Measurements from ENCODE around the gene PROSER1.
A peak's percentile ranks its signal among the peaks of the same experiment; 100 is the strongest.
"Not testable (repeated sequence)": the region's sequence is repeated elsewhere in the genome, so short reads cannot be mapped to it uniquely, and the experiment has no call there.

The PROSER1 gene

DNA sequence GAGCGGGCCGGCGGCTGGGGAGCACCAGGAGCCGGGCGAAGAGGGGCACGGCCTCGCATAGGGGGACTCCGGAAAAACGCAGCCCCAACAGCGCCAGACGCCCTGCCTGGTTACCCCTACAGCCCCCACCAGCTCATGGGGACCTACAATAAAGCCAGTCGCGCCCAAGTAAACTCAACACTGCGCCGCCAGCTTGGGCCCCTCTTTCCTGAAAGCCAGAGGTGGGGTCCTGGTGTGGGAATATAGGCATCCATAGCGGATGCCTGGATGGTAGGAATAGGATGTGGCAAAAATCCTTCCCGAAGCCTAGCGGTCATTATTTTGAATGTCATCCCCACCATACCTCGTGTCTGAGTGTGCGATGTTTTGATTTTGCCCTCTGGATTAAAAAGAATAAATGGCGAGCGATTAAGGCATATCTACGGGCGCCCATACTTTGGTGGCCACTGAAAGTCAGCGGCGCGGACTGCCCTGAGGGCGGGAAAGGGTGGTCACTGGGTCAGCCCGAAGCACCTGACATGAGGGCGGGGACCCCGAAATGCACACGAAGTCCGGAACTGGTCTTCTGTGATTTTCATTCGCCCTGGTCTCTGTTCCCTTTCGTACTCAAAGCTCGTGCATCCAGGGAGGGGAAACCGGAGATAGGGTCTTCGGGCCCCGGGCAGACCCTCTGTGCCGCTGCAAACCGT, at the start of gene PROSER1, which contains the start of gene NHLRC3:
Gene PROSER1, minus strand, starts transcription at position 210 of the 689 bp plus-strand sequence. CDS start 847 bp downstream, outside the sequence.
Gene NHLRC3, plus strand, starts transcription at position 577 of the 689 bp plus-strand sequence. CDS start 184 bp downstream, outside the sequence.
- H3K36me3 Mint-ChIP-seq, result no peaks in the 10 kb centered on the region
- H3K4me3 Mint-ChIP-seq, result peak within 1 kb of the TSS; percentile 99
- no peaks in the 10 kb centered on the region for H3K27me3 Mint-ChIP-seq
- H3K4me1 Mint-ChIP-seq (ENCODE audit: low read depth), result peaks cover 53% of the 10 kb centered on the region
- peak within 1 kb of the TSS; percentile 99 for H3K27ac Mint-ChIP-seq
- H3K9me3 Mint-ChIP-seq (ENCODE audit: low read depth), result no peaks in the 10 kb centered on the region

DNA sequence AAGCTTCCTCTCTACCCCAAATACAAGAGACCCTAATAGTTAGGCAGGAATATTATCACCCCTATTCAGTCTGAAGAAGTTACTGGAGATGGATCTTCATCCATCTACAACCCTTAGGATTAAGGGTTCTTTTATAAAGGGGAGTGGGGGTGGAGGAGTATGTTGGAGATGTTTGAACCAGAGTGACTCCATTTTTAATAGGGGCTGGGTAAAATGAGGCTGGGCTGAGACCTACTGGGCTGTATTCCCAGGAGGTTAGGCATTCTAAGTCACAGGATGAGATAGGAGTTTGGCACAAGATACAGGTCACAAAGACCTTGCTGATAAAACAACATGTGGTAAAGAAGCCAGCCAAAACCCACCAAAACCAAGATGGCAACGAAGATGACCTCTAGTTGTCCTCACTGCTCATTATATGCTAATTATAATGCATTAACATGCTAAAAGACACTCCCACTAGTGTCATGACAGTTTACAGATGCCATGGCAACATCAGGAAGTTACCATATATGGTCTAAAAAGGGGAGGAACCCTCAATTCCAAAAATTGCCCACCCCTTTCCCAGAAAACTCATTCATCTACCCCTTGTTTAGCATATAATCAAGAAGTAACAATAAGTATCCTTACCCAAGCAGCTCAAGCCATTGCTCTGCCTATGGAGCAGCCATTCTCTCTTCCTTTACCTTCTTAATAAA, 48.5 kb upstream of the PROSER1 start:
- H3K4me3 Mint-ChIP-seq; H3K27me3 Mint-ChIP-seq; H3K36me3 Mint-ChIP-seq; H3K27ac Mint-ChIP-seq; H3K9me3 Mint-ChIP-seq (ENCODE audit: low read depth); H3K4me1 Mint-ChIP-seq (ENCODE audit: low read depth): not testable (repeated sequence)

DNA sequence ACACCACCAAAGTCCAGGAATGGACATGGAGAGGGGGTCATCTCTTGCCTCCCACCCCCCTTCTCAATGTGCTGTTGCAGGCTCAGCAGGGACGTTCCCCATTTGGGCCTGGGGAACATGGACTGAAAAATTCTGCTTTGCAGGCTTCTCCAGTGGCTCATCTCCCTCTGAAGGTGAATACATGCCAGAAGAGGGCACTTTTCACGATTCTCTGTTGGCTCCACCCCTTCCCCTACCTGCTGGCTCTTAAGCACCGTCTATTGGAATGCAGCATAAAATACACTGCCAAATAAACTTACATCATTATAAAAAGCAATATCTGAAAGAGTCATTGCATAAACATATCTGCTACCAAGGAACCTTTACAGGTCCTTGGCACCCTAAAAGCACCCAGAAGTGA, 36.1 kb upstream of the PROSER1 start:
- H3K27ac Mint-ChIP-seq, result no peak overlapping the region
- no peak overlapping the region for H3K4me3 Mint-ChIP-seq
- peaks cover 31% of the 10 kb centered on the region for H3K27me3 Mint-ChIP-seq
- peaks cover 14% of the 10 kb centered on the region for H3K9me3 Mint-ChIP-seq (ENCODE audit: low read depth)
- H3K36me3 Mint-ChIP-seq, result no peaks in the 10 kb centered on the region
- no peaks in the 10 kb centered on the region for H3K4me1 Mint-ChIP-seq (ENCODE audit: low read depth)

DNA sequence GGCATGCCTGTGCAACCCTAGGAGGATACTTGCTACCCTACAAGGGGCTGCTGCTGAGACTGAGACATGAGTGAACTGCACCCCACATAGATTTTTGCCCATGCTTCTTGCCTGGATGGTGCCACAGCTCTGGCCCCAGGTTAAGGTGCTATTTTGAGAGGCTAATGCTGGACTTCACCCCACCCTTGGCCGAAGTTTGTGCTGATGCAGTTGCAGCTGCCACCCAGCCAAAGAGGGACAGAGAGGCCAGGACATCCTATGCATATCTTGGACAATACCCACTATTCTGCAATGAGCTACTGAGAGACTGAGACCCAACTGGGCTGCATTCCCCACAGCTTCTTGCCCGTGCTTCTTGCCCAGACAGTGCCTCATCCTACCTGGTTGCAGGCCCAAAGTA, 35.0 kb upstream of the PROSER1 start:
- Mint-ChIP-seq H3K4me3 (no peak overlapping the region), H3K27ac (no peak overlapping the region), H3K27me3 (peaks cover 31% of the 10 kb centered on the region), H3K4me1 (ENCODE audit: low read depth) (no peaks in the 10 kb centered on the region), H3K9me3 (ENCODE audit: low read depth) (peaks cover 14% of the 10 kb centered on the region), H3K36me3 (no peaks in the 10 kb centered on the region)

DNA sequence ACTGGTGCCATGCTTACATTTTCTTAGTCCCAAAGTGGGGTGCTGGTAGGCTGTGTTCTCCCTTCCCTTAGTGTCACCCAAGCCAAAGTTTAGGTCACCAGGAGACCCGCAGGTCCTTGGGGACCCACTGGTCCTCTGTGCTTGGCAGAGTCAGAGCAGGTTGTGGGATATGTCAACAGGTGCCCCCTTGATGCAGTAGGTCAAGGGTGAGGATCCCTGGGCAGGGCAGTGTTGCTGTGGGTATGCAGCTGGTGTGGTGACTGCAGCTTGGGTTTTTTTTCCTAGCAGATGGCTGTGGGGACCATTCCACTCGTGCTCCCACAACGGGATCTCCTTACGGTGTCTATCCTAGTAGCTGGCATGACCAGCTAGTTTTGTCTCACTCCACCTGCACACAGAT, 24.1 kb upstream of the PROSER1 start:
- H3K9me3 Mint-ChIP-seq (ENCODE audit: low read depth), result no peaks in the 10 kb centered on the region
- H3K36me3 Mint-ChIP-seq, result peaks cover 18% of the 10 kb centered on the region
- H3K27ac Mint-ChIP-seq, result no peak overlapping the region
- H3K4me3 Mint-ChIP-seq, result no peak overlapping the region
- H3K27me3 Mint-ChIP-seq, result no peaks in the 10 kb centered on the region
- peaks cover 26% of the 10 kb centered on the region for H3K4me1 Mint-ChIP-seq (ENCODE audit: low read depth)

DNA sequence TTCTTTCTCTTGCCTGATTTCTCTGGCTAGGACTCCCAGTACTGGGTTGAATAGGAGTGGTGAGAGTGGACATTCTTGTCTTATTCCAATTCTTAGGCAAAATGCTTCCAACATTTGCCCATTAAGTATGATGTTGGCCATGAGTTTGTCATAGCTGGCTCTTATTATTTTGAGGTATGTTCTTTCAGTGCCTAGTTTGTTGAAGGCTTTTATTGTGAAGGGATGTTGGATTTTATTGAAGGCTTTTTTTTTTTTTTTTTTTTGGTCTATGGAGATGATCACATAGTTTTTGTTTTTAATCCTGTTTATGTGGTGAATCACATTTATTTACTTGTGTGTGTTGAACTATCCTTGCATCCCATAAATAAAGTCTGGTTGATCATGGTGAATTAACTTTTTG, 20.2 kb upstream of the PROSER1 start:
- H3K27me3 Mint-ChIP-seq, result no peaks in the 10 kb centered on the region
- H3K4me3 Mint-ChIP-seq, result no peak overlapping the region
- H3K27ac Mint-ChIP-seq, result no peak overlapping the region
- H3K4me1 Mint-ChIP-seq (ENCODE audit: low read depth), result peaks cover 39% of the 10 kb centered on the region
- H3K9me3 Mint-ChIP-seq (ENCODE audit: low read depth), result no peaks in the 10 kb centered on the region
- peaks cover 14% of the 10 kb centered on the region for H3K36me3 Mint-ChIP-seq

DNA sequence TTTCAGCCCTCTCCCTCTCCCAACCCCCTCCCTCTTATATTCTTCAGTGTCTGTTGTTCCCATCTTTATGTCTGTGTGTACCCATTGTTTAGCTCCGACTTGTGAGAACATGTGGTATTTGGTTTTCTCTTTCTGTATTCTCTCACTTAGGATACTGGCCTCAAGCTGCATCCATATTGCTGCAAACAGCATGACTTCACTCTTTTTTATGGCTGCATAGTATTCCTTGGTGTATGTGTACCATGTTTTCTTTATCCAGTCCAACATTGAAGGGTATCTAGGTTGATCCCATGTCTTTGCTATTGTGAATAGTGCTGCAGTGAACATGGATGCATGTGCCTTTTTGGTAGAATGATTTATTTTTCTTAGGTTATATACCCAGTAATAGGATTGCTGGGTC, 18.1 kb upstream of the PROSER1 start:
- Mint-ChIP-seq H3K27me3 (no peaks in the 10 kb centered on the region), H3K4me1 (ENCODE audit: low read depth) (peaks cover 45% of the 10 kb centered on the region), H3K27ac (no peak overlapping the region), H3K36me3 (peaks cover 14% of the 10 kb centered on the region), H3K9me3 (ENCODE audit: low read depth) (no peaks in the 10 kb centered on the region), H3K4me3 (no peak overlapping the region)

DNA sequence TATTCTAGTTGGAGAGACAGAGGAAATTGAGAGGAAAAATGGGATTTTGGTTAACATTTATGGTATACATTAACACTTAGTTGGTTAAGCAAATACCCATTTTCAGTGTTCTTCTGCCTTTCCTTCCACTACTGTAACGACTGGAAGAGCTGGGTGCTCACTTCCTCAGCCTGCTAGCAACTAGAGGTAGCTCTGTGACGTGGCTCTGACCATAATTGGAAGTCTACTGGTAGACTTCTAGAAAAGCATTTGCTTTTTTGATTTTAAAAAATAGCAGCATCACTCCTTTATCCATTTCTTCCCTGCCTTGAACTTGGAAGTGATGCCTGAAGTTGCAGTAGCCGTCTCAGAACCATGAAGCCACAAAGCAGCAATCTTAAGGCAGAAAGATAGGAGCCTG, 16.2 kb upstream of the PROSER1 start:
- Mint-ChIP-seq H3K4me3 (no peak overlapping the region), H3K27me3 (no peaks in the 10 kb centered on the region), H3K27ac (no peak overlapping the region), H3K4me1 (ENCODE audit: low read depth) (peaks cover 38% of the 10 kb centered on the region), H3K9me3 (ENCODE audit: low read depth) (no peaks in the 10 kb centered on the region), H3K36me3 (peaks cover 9% of the 10 kb centered on the region)

DNA sequence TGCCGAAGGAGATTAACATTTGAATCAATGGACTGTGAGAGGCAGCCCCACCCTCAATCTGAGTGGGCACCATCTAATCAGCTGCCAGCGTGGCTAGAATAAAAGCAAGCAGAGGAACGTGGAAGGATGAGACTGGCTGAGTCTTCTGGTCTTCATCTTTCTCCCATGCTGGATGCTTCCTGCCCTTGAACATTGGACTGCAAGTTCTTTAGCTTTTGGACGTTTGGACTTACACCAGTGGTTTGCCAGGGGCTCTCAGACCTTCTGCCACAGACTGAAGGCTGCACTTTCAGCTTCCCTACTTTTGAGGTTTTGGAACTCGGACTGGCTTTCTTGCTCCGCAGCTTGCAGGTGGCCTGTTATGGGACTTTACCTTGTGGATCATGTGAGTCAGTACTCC, 15.1 kb upstream of the PROSER1 start:
- H3K9me3 Mint-ChIP-seq (ENCODE audit: low read depth), result no peaks in the 10 kb centered on the region
- H3K4me1 Mint-ChIP-seq (ENCODE audit: low read depth), result peaks cover 28% of the 10 kb centered on the region
- H3K27ac Mint-ChIP-seq, result no peak overlapping the region
- no peaks in the 10 kb centered on the region for H3K27me3 Mint-ChIP-seq
- no peak overlapping the region for H3K4me3 Mint-ChIP-seq
- peaks cover 9% of the 10 kb centered on the region for H3K36me3 Mint-ChIP-seq

DNA sequence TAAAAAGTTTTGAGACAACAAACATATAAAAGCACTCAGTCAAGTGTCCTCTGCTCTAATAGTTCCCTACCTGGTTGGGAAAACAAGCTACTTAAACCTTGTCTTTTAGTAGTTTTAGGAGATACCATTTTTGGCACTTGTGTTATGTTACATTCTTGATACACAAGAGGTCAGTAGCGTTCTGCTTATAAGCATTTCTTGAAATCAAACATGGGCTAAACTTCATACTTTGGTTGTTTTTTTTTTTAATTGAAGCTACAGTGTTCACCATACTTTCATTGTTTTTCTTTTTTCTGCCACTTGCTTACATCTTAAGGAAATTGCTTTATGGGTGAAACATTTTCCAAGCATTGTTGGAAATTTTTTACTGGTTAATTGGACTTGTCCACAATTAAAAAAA, 13.3 kb upstream of the PROSER1 start:
- peaks cover 4% of the 10 kb centered on the region for H3K36me3 Mint-ChIP-seq
- H3K9me3 Mint-ChIP-seq (ENCODE audit: low read depth), result no peaks in the 10 kb centered on the region
- H3K4me3 Mint-ChIP-seq, result no peak overlapping the region
- no peaks in the 10 kb centered on the region for H3K27me3 Mint-ChIP-seq
- peak overlapping the region; percentile 28 for H3K27ac Mint-ChIP-seq
- peaks cover 16% of the 10 kb centered on the region for H3K4me1 Mint-ChIP-seq (ENCODE audit: low read depth)

DNA sequence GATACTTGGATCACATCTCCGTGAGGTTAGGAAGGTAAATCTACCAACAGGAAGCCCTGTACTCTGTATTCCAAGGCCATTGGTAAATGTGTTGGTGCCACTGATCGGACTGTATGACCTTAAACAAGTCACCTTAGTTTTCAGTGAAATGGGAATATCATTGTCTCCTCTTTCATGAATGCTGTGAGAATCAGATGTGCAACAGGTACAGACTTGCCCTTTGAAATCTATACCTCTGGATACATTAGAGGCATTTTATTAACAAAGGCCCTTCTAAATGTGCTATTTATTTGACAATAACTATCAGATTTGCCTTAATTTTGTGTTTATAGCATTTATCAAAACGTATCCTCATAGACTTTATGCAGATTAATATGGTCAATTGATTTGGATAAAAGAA, 11.4 kb upstream of the PROSER1 start:
- Mint-ChIP-seq H3K27ac (peak overlapping the region; percentile 61), H3K36me3 (no peaks in the 10 kb centered on the region), H3K4me3 (no peak overlapping the region), H3K27me3 (no peaks in the 10 kb centered on the region), H3K4me1 (ENCODE audit: low read depth) (peaks cover 14% of the 10 kb centered on the region), H3K9me3 (ENCODE audit: low read depth) (no peaks in the 10 kb centered on the region)

DNA sequence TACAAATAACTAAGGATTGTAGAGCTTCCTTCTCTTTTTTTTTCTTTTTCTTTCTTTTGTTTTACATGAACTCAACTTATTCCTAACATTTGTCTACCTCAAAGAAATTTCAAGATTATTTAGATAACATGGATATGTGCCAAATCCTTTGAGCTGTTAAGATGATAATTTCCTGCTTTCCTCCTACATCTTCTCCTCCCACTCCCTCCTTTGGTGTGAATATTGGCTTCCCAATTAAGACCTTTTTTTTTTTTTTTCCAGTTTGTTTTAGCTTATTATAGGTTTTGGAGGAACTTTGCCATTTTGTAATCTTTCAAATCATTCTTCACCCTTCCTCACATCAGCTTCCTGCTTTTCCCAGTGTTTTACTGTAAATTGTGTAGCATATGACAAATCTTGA, 10.9 kb upstream of the PROSER1 start:
- Mint-ChIP-seq H3K4me3 (no peak overlapping the region), H3K36me3 (no peaks in the 10 kb centered on the region), H3K9me3 (ENCODE audit: low read depth) (no peaks in the 10 kb centered on the region), H3K27me3 (no peaks in the 10 kb centered on the region), H3K27ac (peak overlapping the region; percentile 61), H3K4me1 (ENCODE audit: low read depth) (peaks cover 9% of the 10 kb centered on the region)

DNA sequence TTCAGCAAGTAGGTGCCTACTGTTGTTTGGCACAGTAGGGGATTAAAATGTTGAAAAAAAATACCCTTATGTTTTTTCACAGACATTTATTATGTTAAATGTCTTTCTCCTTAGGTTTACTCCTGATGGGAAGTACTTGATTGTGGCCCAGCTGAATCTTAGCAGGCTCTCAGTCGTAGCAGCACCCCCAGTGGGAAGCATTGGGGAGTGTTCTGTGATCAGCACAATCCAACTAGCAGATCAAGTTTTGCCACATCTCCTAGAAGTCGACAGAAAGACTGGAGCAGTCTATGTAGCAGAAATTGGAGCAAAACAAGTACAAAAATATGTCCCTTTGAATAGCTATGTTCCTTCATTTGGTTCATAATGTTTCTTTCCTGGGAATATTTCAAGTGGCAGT, 9.7 kb upstream of the PROSER1 start:
- Mint-ChIP-seq H3K4me3 (no peak overlapping the region), H3K27me3 (no peaks in the 10 kb centered on the region), H3K4me1 (ENCODE audit: low read depth) (peaks cover 6% of the 10 kb centered on the region), H3K9me3 (ENCODE audit: low read depth) (no peaks in the 10 kb centered on the region), H3K36me3 (no peaks in the 10 kb centered on the region), H3K27ac (no peak overlapping the region)

DNA sequence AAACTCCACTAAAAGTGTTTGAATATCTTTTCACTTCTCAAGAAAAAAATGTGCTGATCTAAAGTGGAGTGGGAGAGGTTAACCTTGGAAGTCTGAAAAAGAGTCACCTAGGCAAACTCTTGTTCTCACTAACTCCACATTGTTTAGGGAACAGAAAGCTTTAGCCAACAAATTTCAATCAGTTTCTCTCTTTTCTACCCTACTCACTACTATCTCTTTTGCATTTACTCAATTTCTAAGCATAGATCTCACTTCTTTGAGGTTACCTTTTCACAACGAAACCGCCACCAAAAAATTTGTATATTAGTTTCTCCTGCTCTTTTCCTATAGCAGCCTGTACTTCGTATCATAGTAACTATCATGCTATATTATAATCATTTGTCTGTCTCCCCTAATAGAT, 6.6 kb upstream of the PROSER1 start:
- Mint-ChIP-seq H3K27ac (no peak overlapping the region), H3K4me1 (ENCODE audit: low read depth) (peaks cover 15% of the 10 kb centered on the region), H3K9me3 (ENCODE audit: low read depth) (no peaks in the 10 kb centered on the region), H3K4me3 (no peak overlapping the region), H3K36me3 (no peaks in the 10 kb centered on the region), H3K27me3 (no peaks in the 10 kb centered on the region)

DNA sequence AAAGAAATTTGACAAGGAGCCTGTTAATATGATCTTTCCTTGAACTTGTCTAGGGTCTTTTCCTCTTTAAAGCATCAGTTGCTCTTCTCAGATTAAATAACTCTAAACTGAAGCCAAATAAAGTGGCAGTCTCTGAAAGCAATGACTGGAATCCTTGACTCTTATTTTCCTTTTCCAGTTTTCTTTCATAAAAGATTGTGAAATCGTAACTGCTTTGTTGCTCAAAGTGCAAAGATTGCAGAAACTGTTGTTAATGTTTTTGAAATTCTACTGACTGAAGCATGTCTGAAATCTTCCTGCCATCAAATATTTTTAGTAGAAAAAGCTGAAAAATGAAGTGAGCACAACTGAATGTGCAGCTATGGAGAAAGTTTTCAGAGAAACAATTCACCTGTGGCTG, 2.3 kb upstream of the PROSER1 start:
- Mint-ChIP-seq H3K9me3 (ENCODE audit: low read depth) (no peaks in the 10 kb centered on the region), H3K4me3 (peak overlapping the region; percentile 56), H3K27me3 (no peaks in the 10 kb centered on the region), H3K4me1 (ENCODE audit: low read depth) (peaks cover 32% of the 10 kb centered on the region), H3K36me3 (no peaks in the 10 kb centered on the region), H3K27ac (peak overlapping the region; percentile 7)

DNA sequence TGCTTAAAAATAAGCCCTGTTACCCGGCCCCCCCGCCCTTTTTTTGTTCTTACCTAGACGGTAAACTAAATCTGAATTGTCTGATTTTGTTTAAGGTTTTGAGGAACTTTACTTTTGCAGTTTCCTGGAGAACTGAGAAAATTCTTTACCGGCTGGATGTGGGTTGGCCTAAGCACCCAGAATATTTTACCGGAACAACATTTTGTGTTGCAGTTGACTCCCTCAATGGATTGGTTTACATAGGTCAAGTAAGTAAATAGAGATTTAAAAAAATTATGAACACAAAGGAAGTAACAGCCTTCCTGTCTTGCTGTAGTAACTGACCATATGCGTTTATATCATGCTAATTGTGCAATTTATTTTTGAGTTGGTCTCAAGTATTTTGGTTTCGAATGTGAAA, 1.2 kb upstream of the PROSER1 start:
- no peaks in the 10 kb centered on the region for H3K27me3 Mint-ChIP-seq
- no peaks in the 10 kb centered on the region for H3K36me3 Mint-ChIP-seq
- H3K27ac Mint-ChIP-seq, result peak overlapping the region; percentile 80
- peak overlapping the region; percentile 99 for H3K4me3 Mint-ChIP-seq
- no peaks in the 10 kb centered on the region for H3K9me3 Mint-ChIP-seq (ENCODE audit: low read depth)
- peaks cover 43% of the 10 kb centered on the region for H3K4me1 Mint-ChIP-seq (ENCODE audit: low read depth)

Measured in activated naive CD8-positive, alpha-beta T cell (primary cell).